PC-3 (cell line): ENCODE results near the gene EDN2. TPM values are rescaled to one million over a fixed set of nuclear protein-coding genes. Genes with fewer than 3 reads are reported as not detected.

Experiments
- ATAC-seq: fragments of 200-7000 bp; cut with Tn5 transposase; 2 replicates; pipeline ENCODE4 v1.9.1; 2020; ENCODE audit warnings: mild to moderate bottlenecking, moderate library complexity
- BruUV-seq: library from RNA; stranded (reverse); fragments of 400-500 nt; replicated peaks from 2 replicates; lab custom pipeline; 2021; lab: Mats Ljungman, UMichigan
- CTCF ChIA-PET: fragments of 300-600 bp; sonication (Branson Sonifier 250); formaldehyde crosslinking; loops from one replicate; lab custom pipeline; 2022; ENCODE audit warnings: antibody characterized with exemption; lab: Charles Lee
- POLR2A ChIA-PET: fragments of 300-600 bp; sonication (Branson Sonifier 250); formaldehyde crosslinking; loops from one replicate; lab custom pipeline; 2022; ENCODE audit warnings: antibody characterized with exemption; ENCODE audit not compliant: unreplicated experiment; lab: Charles Lee
- DNase-seq: peaks from one replicate; pipeline ENCODE4 v3.0.0-alpha.2; 2015
- H2AFZ ChIP-seq: fragments of 300-600 bp; sonication (generic); 2 replicates; pipeline ENCODE4 v1.6.0; 2016; ENCODE audit warnings: antibody characterized with exemption, low read length
- H3F3A ChIP-seq: fragments of 300-600 bp; sonication (generic); one replicate; pipeline ENCODE4 v1.6.0; 2017; ENCODE audit warnings: antibody characterized with exemption, low read length, control low read depth, mild to moderate bottlenecking; ENCODE audit not compliant: unreplicated experiment
- H3K27ac ChIP-seq: fragments of 300-600 bp; sonication (generic); 2 replicates; pipeline ENCODE4 v1.5.1; 2016; ENCODE audit warnings: mild to moderate bottlenecking, low read length
- H3K27me3 ChIP-seq: fragments of 300-600 bp; sonication (generic); 2 replicates; pipeline ENCODE4 v1.6.1; 2016; ENCODE audit warnings: low read length, mixed read lengths
- H3K36me3 ChIP-seq: fragments of 300-600 bp; sonication (generic); 2 replicates; pipeline ENCODE4 v1.6.1; 2016; ENCODE audit warnings: low read depth, mixed run types, low read length, mixed read lengths
- H3K4me1 ChIP-seq: fragments of 300-600 bp; sonication (generic); 2 replicates; pipeline ENCODE4 v1.5.1; 2016; ENCODE audit warnings: low read length; ENCODE audit not compliant: insufficient read depth
- H3K4me2 ChIP-seq: fragments of 300-600 bp; sonication (generic); 2 replicates; pipeline ENCODE4 v1.6.0; 2016; ENCODE audit warnings: low read length
- H3K4me3 ChIP-seq: fragments of 300-600 bp; sonication (generic); 2 replicates; pipeline ENCODE4 v1.5.1; 2016; ENCODE audit warnings: mild to moderate bottlenecking, low read length, mixed read lengths
- H3K79me2 ChIP-seq: fragments of 300-600 bp; sonication (generic); 2 replicates; pipeline ENCODE4 v1.6.1; 2017; ENCODE audit warnings: low read length, mixed read lengths
- H3K9ac ChIP-seq: fragments of 300-600 bp; sonication (generic); 2 replicates; pipeline ENCODE4 v1.6.0; 2016; ENCODE audit warnings: mild to moderate bottlenecking, low read length
- H3K9me2 ChIP-seq: fragments of 300-600 bp; sonication (generic); replicated peaks from 2 replicates; pipeline ENCODE4 v1.6.1; 2016; ENCODE audit warnings: mixed run types, low read length, mixed read lengths
- H3K9me3 ChIP-seq: fragments of 300-600 bp; sonication (generic); 2 replicates; pipeline ENCODE4 v1.6.1; 2016; ENCODE audit warnings: low read length, mixed read lengths
- H4K20me1 ChIP-seq: fragments of 300-600 bp; sonication (generic); 2 replicates; pipeline ENCODE4 v1.6.1; 2016; ENCODE audit warnings: low read length, mixed read lengths
- CTCF ChIP-seq: fragments of 300-600 bp; sonication (generic); conservative IDR thresholded peaks from 2 replicates; pipeline ENCODE4 v1.5.1; 2017; ENCODE audit warnings: antibody characterized with exemption, low read depth, mild to moderate bottlenecking, low read length
- EZH2 ChIP-seq: fragments of 300-600 bp; sonication (generic); IDR thresholded peaks from one replicate; pipeline ENCODE4 v1.6.1; 2017; ENCODE audit warnings: antibody characterized with exemption, mild to moderate bottlenecking, low read length; ENCODE audit not compliant: unreplicated experiment
- EZH2phosphoT487 ChIP-seq: fragments of 300-600 bp; sonication (generic); IDR thresholded peaks from 2 replicates; pipeline ENCODE4 v1.6.1; 2018; ENCODE audit warnings: mild to moderate bottlenecking, antibody characterized with exemption, low read length, borderline replicate concordance
- intact Hi-C: fragments of 100-400 bp; cut with micrococcal nuclease; formaldehyde crosslinking; loops from 2 replicates; pipeline ENCODE4 v1.9.0; 2023
- total RNA-seq: library from RNA; depleted of rRNA; stranded (reverse); fragments of >200 nt; gene quantifications from 2 replicates; pipeline ENCODE4 v1.2.3, GENCODE V29; 2014

Gene EDN2
- total RNA-seq, 1 experiment from 2014 or later: 0.36 TPM

GRCh38 chr1:41488040-41488951 is 3.8 kb upstream of the EDN2 start:
- CTCF ChIA-PET: no interaction called here
- POLR2A ChIA-PET: no interaction called here
- H3K9me3 ChIP-seq: no peaks in the 10 kb centered on the region
- no peak overlapping the region for H3K9ac ChIP-seq
- intact Hi-C loops: loop anchor here (10.0 kb wide), 1 partner anchor 53 kb away; no protein-coding TSS in a partner anchor
- no peak overlapping the region for H3K4me2 ChIP-seq
- no peak overlapping the region for H3K27ac ChIP-seq
- no peak overlapping the region for H3K4me3 ChIP-seq
- no peaks in the 10 kb centered on the region for H3K9me2 ChIP-seq
- TF ChIP-seq CTCF (no peak), EZH2phosphoT487 (no peak), EZH2 (no peak)
- ATAC-seq (no peak), DNase-seq (no peak)
- no peaks in the 10 kb centered on the region for H3F3A ChIP-seq
- BruUV-seq: no TSS peak
- H2AFZ ChIP-seq: no peak overlapping the region
- no peaks in the 10 kb centered on the region for H3K27me3 ChIP-seq
- no peaks in the 10 kb centered on the region for H3K79me2 ChIP-seq
- H3K36me3 ChIP-seq: no peaks in the 10 kb centered on the region
- peaks cover 23% of the 10 kb centered on the region for H3K4me1 ChIP-seq
- H4K20me1 ChIP-seq: no peaks in the 10 kb centered on the region

- no peaks in the 10 kb centered on the region for H3K9me2 ChIP-seq
- CTCF ChIA-PET: no interaction called here
- no peaks in the 10 kb centered on the region for H3K27me3 ChIP-seq
- H3K36me3 ChIP-seq: no peaks in the 10 kb centered on the region
- H3K4me2 ChIP-seq: no peak overlapping the region
- POLR2A ChIA-PET: no interaction called here
- no peak overlapping the region for H3K4me3 ChIP-seq
- no peaks in the 10 kb centered on the region for H3K79me2 ChIP-seq
- ATAC-seq (no peak), DNase-seq (no peak)
- BruUV-seq: no TSS peak
- no peak overlapping the region for H3K9ac ChIP-seq
- TF ChIP-seq CTCF (no peak), EZH2 (no peak), EZH2phosphoT487 (no peak)
- intact Hi-C loops: loop anchor here (10.0 kb wide), 1 partner anchor 53 kb away; no protein-coding TSS in a partner anchor
- H3K27ac ChIP-seq: no peak overlapping the region
- no peaks in the 10 kb centered on the region for H3K9me3 ChIP-seq
- no peak overlapping the region for H2AFZ ChIP-seq
- H3K4me1 ChIP-seq: peaks cover 32% of the 10 kb centered on the region
- H3F3A ChIP-seq: no peaks in the 10 kb centered on the region
- H4K20me1 ChIP-seq: no peaks in the 10 kb centered on the region
Observed at GRCh38 chr1:41487126-41488039, 2.9 kb upstream of the EDN2 start.
